Nephron (organoid): ENCODE data around the gene NME2.

Experiments used
- H3K27ac Mint-ChIP-seq, 3 experiments: 2 replicates each; pipeline ENCODE4 v1.8.0; 2020; ENCODE audit warnings: mixed read lengths in 3 of 3, mild to moderate bottlenecking in 2 of 3, moderate library complexity in 1 of 3
- H3K27me3 Mint-ChIP-seq: 2 replicates; pipeline ENCODE4 v1.8.0; 2021; ENCODE audit warnings: low read depth, mild to moderate bottlenecking, moderate library complexity, mixed read lengths
- H3K36me3 Mint-ChIP-seq: 2 replicates; pipeline ENCODE4 v1.8.0; 2020; ENCODE audit warnings: low read depth, mixed read lengths
- H3K4me1 Mint-ChIP-seq: 2 replicates; pipeline ENCODE4 v1.8.0; 2020; ENCODE audit warnings: mixed read lengths
- H3K4me3 Mint-ChIP-seq, 3 experiments: 2 replicates each; pipeline ENCODE4 v1.8.0; 2020; ENCODE audit warnings: mild to moderate bottlenecking in 3 of 3, mixed read lengths in 3 of 3, moderate library complexity in 2 of 3
- H3K9me3 Mint-ChIP-seq: 2 replicates; pipeline ENCODE4 v1.8.0; 2020; ENCODE audit warnings: mixed read lengths
- CTCF ChIP-seq, 3 experiments: fragments of 200-600 bp; sonication (generic); IDR thresholded peaks; one replicate each; pipeline ENCODE4 v1.5.0; 2021; ENCODE audit warnings: antibody characterized with exemption in 3 of 3; ENCODE audit not compliant: unreplicated experiment in 3 of 3

The NME2 gene

GRCh38 chr17:51155416-51155815 lies 10.8 kb upstream of the NME2 start:
- no peaks in the 10 kb centered on the region for H3K9me3 Mint-ChIP-seq
- H3K27ac Mint-ChIP-seq: no peak overlapping the region
- no peaks in the 10 kb centered on the region for H3K4me1 Mint-ChIP-seq
- TF ChIP-seq CTCF (IDR thresholded peaks at IDR 0.05; ENCODE audit: unreplicated experiment in 3 of 3): no peak
- peak overlapping the region; percentile 47 to 66 (median 58) for H3K4me3 Mint-ChIP-seq
- no peaks in the 10 kb centered on the region for H3K27me3 Mint-ChIP-seq
- peaks cover 33% of the 10 kb centered on the region for H3K36me3 Mint-ChIP-seq

- H3K27ac Mint-ChIP-seq: no peak overlapping the region
- no peak overlapping the region for H3K4me3 Mint-ChIP-seq
- H3K36me3 Mint-ChIP-seq: peaks cover 58% of the 10 kb centered on the region
- H3K27me3 Mint-ChIP-seq: no peaks in the 10 kb centered on the region
- no peak for TF ChIP-seq CTCF (IDR thresholded peaks at IDR 0.05; ENCODE audit: unreplicated experiment in 3 of 3)
- no peaks in the 10 kb centered on the region for H3K9me3 Mint-ChIP-seq
- no peaks in the 10 kb centered on the region for H3K4me1 Mint-ChIP-seq
These were observed 6.6 kb upstream of the NME2 start for GRCh38 chr17:51159604-51160003.

GRCh38 chr17:51161541-51161940 lies 4.7 kb upstream of the NME2 start:
- no peak overlapping the region for H3K27ac Mint-ChIP-seq
- peaks cover 52% of the 10 kb centered on the region for H3K36me3 Mint-ChIP-seq
- no peak overlapping the region for H3K4me3 Mint-ChIP-seq
- H3K27me3 Mint-ChIP-seq: no peaks in the 10 kb centered on the region
- H3K4me1 Mint-ChIP-seq: peaks cover 12% of the 10 kb centered on the region
- H3K9me3 Mint-ChIP-seq: no peaks in the 10 kb centered on the region
- no peak for TF ChIP-seq CTCF (IDR thresholded peaks at IDR 0.05; ENCODE audit: unreplicated experiment in 3 of 3)

GRCh38 chr17:51164911-51165679 lies 1.1 kb upstream of the NME2 start:
- Mint-ChIP-seq H3K36me3 (peaks cover 49% of the 10 kb centered on the region), H3K4me3 (peak overlapping the region; percentile 91 to 92 (median 92)), H3K4me1 (peaks cover 21% of the 10 kb centered on the region), H3K27me3 (no peaks in the 10 kb centered on the region), H3K27ac (peak overlapping the region; percentile 80 to 96 (median 95)), H3K9me3 (no peaks in the 10 kb centered on the region)
- no peak for TF ChIP-seq CTCF (IDR thresholded peaks at IDR 0.05; ENCODE audit: unreplicated experiment in 3 of 3)

GRCh38 chr17:51165680-51166197 lies 472 bp upstream of the NME2 start:
- Mint-ChIP-seq H3K27me3 (no peaks in the 10 kb centered on the region), H3K36me3 (peaks cover 47% of the 10 kb centered on the region), H3K4me1 (peaks cover 21% of the 10 kb centered on the region), H3K9me3 (no peaks in the 10 kb centered on the region), H3K27ac (peak overlapping the region; percentile 80 to 96 (median 95)), H3K4me3 (peak overlapping the region; percentile 91 to 92 (median 92))
- TF ChIP-seq CTCF (IDR thresholded peaks at IDR 0.05; ENCODE audit: unreplicated experiment in 3 of 3): no peak
